ENCODE data around the gene TLE7. TPM values are rescaled to one million over a fixed set of nuclear protein-coding genes. Genes with fewer than 3 reads are reported as not detected.

The TLE7 gene
- polyA plus RNA-seq, 1 of the 3 experiments (the other 2 are of a cell fraction): not detected

- TF ChIP-seq, protein P1, sequence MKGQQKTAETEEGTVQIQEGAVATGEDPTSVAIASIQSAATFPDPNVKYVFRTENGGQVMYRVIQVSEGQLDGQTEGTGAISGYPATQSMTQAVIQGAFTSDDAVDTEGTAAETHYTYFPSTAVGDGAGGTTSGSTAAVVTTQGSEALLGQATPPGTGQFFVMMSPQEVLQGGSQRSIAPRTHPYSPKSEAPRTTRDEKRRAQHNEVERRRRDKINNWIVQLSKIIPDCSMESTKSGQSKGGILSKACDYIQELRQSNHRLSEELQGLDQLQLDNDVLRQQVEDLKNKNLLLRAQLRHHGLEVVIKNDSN (IDR thresholded peaks at IDR 0.05; ENCODE audit: borderline replicate concordance, low read depth): no peak
- TF ChIP-seq EP300 (IDR thresholded peaks at IDR 0.05; ENCODE audit: borderline replicate concordance in 1 of 2, low read depth in 1 of 2, low read length in 1 of 2): no peak
Observed at GRCh38 chr16:71402007-71402406, 39.8 kb downstream of the TLE7 start (continued).

GRCh38 chr16:71399801-71400563 is 41.9 kb downstream of the TLE7 start:
- H3K4me3 ChIP-seq (ENCODE audit: low read depth in 2 of 2, low read length in 1 of 2): no peak overlapping the region
- H3K79me2 ChIP-seq (ENCODE audit: insufficient read depth): no peaks in the 10 kb centered on the region
- no peaks in the 10 kb centered on the region for H3K9me3 ChIP-seq
- no peak overlapping the region for H3K4me2 ChIP-seq
- TF ChIP-seq RAD21 (IDR thresholded peaks at IDR 0.05; ENCODE audit: low read length): no peak
- peaks cover 18% of the 10 kb centered on the region for H3K27me3 ChIP-seq (ENCODE audit: insufficient read depth)
- ChIA-PET POLR2A (no interaction called here), CTCF (interaction anchor here (1.9 kb wide), 1 partner anchor 12 kb away, joined by 12 read pairs; no protein-coding TSS in a partner anchor)
- no peaks in the 10 kb centered on the region for H3F3A ChIP-seq (replicated peaks; ENCODE audit: insufficient read depth)
- no peak overlapping the region for H3K9ac ChIP-seq
- no peaks in the 10 kb centered on the region for H3K4me1 ChIP-seq (ENCODE audit: control insufficient read depth in 1 of 2, insufficient read depth in 2 of 2, low read depth in 1 of 2, low read length in 1 of 2)
- H2AFZ ChIP-seq (ENCODE audit: low read depth): no peak overlapping the region
- 35% methylated on average over 11 of the region's 11 CpGs for WGBS (ENCODE audit: low lambda C conversion rate)
- no peaks in the 10 kb centered on the region for H4K20me1 ChIP-seq (ENCODE audit: insufficient read depth)
- no peak for DNase-seq
- H3K9me2 ChIP-seq: no peaks in the 10 kb centered on the region
- H3K36me3 ChIP-seq (replicated peaks in 1 of 2; ENCODE audit: control insufficient read depth in 1 of 2, insufficient read depth in 2 of 2, low read length in 1 of 2): no peaks in the 10 kb centered on the region
- H3K27ac ChIP-seq (ENCODE audit: low read depth in 2 of 2, low read length in 1 of 2): no peak overlapping the region

GRCh38 chr16:71396594-71396993 is 45.3 kb downstream of the TLE7 start:
- POLR2A ChIA-PET: no interaction called here
- H3K4me2 ChIP-seq: no peak overlapping the region
- no peaks in the 10 kb centered on the region for H3F3A ChIP-seq (replicated peaks; ENCODE audit: insufficient read depth)
- H3K9me3 ChIP-seq: no peaks in the 10 kb centered on the region
- no peak for DNase-seq
- CTCF ChIA-PET: interaction anchor here (1.9 kb wide), 1 partner anchor 16 kb away, joined by 16 read pairs; no protein-coding TSS in a partner anchor
- no peak overlapping the region for H3K27ac ChIP-seq (ENCODE audit: low read depth in 2 of 2, low read length in 1 of 2)
- H3K36me3 ChIP-seq (replicated peaks in 1 of 2; ENCODE audit: control insufficient read depth in 1 of 2, insufficient read depth in 2 of 2, low read length in 1 of 2): no peaks in the 10 kb centered on the region
- H2AFZ ChIP-seq (ENCODE audit: low read depth): no peak overlapping the region
- no peaks in the 10 kb centered on the region for H3K4me1 ChIP-seq (ENCODE audit: control insufficient read depth in 1 of 2, insufficient read depth in 2 of 2, low read depth in 1 of 2, low read length in 1 of 2)
- H3K27me3 ChIP-seq (ENCODE audit: insufficient read depth): peaks cover 18% of the 10 kb centered on the region
- TF ChIP-seq RXRA (IDR thresholded peaks at IDR 0.05; ENCODE audit: borderline replicate concordance, low read depth): no peak
- TF ChIP-seq FOSL2 (IDR thresholded peaks at IDR 0.05; ENCODE audit: borderline replicate concordance, low read depth): no peak
- no peak overlapping the region for H3K4me3 ChIP-seq (ENCODE audit: low read depth in 2 of 2, low read length in 1 of 2)
- H3K9me2 ChIP-seq: no peaks in the 10 kb centered on the region
- WGBS (ENCODE audit: low lambda C conversion rate): 24% methylated on average over 10 of the region's 10 CpGs
- no peak overlapping the region for H3K9ac ChIP-seq
- no peaks in the 10 kb centered on the region for H4K20me1 ChIP-seq (ENCODE audit: insufficient read depth)
- H3K79me2 ChIP-seq (ENCODE audit: insufficient read depth): no peaks in the 10 kb centered on the region

DNA sequence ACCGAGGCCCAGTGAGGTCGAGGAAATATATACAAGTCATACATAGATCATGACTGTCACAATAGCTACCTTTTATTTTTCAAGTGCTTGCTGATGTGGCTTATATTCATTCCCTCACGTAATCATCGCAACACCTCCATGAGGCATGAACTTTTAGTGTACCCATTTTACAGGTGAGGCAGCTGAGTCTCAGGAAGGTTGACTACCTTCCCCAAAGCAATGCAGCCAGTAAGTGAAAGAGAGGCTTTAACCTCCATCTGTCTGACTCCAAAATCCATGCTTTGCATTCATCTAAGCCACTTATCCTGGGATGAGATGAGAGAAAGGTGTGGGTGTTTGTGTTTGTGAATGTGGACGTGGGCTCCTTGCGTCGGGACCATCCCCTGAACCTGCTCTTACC is 52.5 kb downstream of the TLE7 start:
- Histone ChIP-seq H3K27me3 (ENCODE audit: insufficient read depth) (no peaks in the 10 kb centered on the region; the same call in 1 of the 2 replicates), H3K36me3 (replicated peaks in 1 of 2; ENCODE audit: control insufficient read depth in 1 of 2, insufficient read depth in 2 of 2, low read length in 1 of 2) (no peaks in the 10 kb centered on the region), H3K4me2 (no peak overlapping the region), H3K9me2 (no peaks in the 10 kb centered on the region), H4K20me1 (ENCODE audit: insufficient read depth) (no peaks in the 10 kb centered on the region), H3K27ac (ENCODE audit: low read depth in 2 of 2, low read length in 1 of 2) (no peak overlapping the region), H3F3A (replicated peaks; ENCODE audit: insufficient read depth) (no peaks in the 10 kb centered on the region), H3K9ac (no peak overlapping the region), H2AFZ (ENCODE audit: low read depth) (no peak overlapping the region), H3K9me3 (no peaks in the 10 kb centered on the region), H3K4me3 (ENCODE audit: low read depth in 2 of 2, low read length in 1 of 2) (no peak overlapping the region), H3K79me2 (ENCODE audit: insufficient read depth) (no peaks in the 10 kb centered on the region), H3K4me1 (ENCODE audit: control insufficient read depth in 1 of 2, insufficient read depth in 2 of 2, low read depth in 1 of 2, low read length in 1 of 2) (no peaks in the 10 kb centered on the region)
- 47% methylated on average over 7 of the region's 7 CpGs for WGBS (ENCODE audit: low lambda C conversion rate)
- DNase-seq: no peak
- ChIA-PET CTCF (interaction anchor here (1.2 to 1.9 kb wide), 3 partner anchors 22 to 77 kb away, joined by 3 to 13 read pairs (median 3); no protein-coding TSS in a partner anchor), POLR2A (no interaction called here)
- no peak for TF ChIP-seq RCOR1 (IDR thresholded peaks at IDR 0.05; ENCODE audit: low read length)
- TF ChIP-seq TEAD4 (IDR thresholded peaks at IDR 0.05; ENCODE audit: borderline replicate concordance, insufficient read depth): no peak
- TF ChIP-seq NFIC (IDR thresholded peaks at IDR 0.05; ENCODE audit: borderline replicate concordance): no peak
- TF ChIP-seq ELF1 (IDR thresholded peaks at IDR 0.05): no peak
- no peak for TF ChIP-seq RFX5 (IDR thresholded peaks at IDR 0.05; ENCODE audit: low read length)
- TF ChIP-seq FOXJ3 (CRISPR knock-in tag; IDR thresholded peaks at IDR 0.05): no peak
- TF ChIP-seq MXI1 (IDR thresholded peaks at IDR 0.05; ENCODE audit: low read depth, low read length): no peak
- no peak for TF ChIP-seq EZH2phosphoT487 (IDR thresholded peaks at IDR 0.05; ENCODE audit: borderline replicate concordance, low read depth)
- no peak for TF ChIP-seq USF2 (IDR thresholded peaks at IDR 0.05; ENCODE audit: borderline replicate concordance, low read depth, low read length)

Measured in SK-N-SH (cell line).